DMS79 (cell line): ENCODE results near the gene TASOR2.

Experiments used
- DNase-seq: peaks from one replicate; lab custom pipeline; 2025; lab: John Stamatoyannopoulos, UW

TASOR2 gene

DNA sequence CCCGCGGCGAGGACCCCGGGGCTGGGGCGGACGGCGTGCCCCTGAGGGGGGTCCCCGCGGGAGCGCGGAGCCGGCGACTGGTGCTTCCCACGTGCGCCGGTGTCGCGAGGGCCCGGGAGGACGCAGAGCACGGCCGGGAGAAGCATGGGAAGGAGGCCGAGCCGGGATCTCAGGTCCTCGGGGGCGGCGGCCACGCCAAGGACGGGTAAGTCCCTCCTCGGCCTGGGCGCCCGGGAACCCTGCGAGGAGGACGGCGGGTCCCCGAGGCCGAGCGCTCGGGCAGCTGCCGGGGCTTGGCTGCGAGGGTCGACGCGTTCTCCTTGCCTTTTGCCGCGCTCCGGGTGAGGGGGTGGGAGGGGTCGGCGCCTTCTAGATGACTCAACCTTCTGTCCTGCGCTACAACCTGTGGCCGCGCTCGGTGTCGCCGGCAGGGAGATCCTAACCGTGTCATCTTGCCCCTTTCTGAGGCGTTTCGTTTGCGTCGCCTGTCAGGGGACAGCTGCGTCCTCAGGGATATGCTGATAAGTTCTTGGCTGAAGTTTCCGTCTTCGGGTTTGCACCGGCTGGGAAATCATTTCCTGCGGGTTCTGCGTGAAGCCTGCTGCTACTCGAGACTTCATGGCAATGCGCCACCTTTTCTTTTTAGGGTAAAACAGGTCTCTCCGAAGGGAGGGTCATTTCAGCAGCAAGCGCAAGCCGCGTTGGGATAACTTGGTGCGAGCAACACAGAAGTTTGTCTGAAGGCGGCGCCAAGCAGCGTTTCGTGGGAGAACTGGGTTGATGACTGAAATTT lies 529 bp downstream of the TASOR2 start:
- no peak for DNase-seq

DNA sequence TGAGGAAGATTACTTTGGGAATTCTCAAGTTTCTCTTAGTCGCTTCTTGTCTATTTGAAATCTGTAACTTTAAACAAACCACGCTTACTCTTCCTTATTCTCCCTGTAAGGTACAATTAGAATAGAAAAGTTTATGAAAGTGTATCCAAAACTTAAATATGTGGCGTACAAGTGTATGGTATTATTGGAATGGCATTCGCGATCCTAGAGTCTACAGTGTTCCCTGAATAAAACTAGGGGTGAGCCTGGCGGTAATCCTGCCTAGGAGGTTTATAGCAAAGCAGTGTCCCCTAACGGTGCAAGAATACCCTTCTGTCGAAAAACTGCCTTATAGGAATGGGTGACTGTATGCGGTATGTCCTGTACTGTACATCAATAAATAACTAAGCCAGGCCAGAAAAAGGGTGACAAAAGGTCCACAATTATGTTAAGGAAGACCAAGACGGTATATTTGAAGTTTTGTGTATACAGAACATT lies 1.2 kb downstream of the TASOR2 start:
- no peak for DNase-seq

DNA sequence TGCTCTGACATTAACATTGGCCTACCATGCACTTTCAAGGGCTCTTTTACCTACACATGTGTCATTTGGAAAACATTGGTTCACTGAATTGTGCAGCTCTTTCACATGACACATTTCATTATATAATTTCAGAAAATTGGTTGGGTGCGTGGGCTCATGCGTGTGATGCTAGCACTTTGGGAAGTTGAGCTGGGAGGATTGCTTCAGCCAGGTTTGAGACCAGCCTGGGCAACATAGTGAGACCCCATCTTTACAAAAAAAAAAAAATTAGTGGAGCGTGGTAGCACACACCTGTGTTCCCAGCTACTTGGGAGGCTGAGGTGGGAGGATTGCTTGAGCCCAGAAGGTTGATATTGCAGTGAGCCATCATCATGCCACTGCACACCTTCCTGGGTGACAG lies 3.9 kb downstream of the TASOR2 start:
- DNase-seq: no peak

DNA sequence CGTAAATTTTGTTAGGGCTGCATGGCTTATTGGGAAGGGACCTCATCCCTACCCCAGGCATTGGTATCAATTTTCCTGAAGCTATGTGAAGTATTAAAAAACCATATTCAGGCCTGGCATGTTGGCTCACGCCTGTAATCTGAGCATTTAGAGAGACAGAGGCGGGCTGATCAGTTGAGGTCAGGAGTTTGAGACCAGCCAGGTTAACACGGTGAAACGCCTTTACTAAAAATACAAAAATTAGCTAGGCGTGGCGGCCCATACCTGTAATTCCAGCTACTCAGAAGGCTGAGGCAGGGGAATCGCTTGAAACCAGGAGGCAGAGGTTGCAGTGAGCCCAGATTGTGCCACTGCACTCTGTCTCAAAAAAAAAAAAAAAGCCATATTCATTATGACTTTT lies 7.1 kb downstream of the TASOR2 start:
- DNase-seq: no peak

DNA sequence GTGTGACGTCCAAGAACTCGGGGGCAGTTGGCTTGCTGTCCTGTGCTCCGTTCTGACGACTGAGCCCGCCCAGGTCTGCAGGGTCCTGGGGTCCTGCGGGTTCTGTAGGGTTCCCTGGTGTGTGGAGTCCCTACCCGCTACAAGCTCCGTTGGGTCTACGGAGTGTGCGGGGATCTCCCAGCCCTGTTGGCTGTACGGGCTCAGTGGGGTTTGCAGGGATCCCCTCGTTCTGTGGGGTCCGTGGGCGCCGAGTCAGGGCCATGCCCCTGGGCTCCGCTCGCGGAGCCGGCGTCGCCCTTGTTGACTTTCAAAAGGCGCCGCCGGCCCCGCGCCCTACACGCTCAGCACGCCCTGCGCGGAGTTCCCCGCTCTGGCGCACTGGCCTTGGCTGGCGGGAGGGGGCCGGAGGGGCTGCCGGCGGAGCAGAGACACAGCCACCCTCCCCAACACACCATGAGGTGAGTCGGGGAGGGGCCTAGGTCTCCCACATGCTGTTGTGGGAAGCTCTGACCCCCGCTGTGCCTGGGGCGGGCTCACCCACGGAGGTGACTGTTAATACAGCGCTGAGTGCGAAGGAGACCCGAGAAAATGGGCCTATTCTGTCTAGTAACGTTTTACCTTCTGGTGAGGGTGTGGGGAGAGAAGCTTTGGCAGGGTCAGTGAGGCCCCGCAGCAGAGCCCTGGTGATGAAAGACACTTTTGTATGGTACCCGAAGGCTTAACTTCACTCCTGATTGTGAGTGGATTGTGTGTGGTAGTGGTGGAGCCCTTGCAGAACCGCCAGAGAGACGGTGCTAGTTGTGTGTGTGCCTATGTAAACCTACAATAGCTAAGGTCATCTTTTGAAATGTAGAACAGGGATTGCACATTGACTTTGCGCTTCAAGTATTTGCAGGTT lies 8.1 kb downstream of the TASOR2 start:
- no peak for DNase-seq

DNA sequence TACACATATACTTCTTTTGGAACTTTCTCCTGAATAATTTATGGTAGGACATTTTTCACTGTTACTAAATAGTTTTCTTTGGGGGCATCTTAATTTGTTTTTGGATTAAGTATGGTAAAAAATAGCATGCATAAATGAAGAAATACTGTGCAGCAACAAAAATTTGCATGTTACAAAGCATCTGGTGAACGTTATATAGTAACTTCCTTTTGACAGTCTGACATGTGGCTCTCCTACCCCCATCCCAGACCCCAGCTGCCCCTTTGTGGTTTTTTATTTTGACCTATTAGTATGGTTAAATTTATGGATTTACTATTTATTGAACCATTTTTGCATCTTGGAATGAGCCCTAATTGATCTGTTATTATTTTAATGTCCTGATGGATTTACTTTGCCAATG lies 9.9 kb downstream of the TASOR2 start:
- no peak for DNase-seq

DNA sequence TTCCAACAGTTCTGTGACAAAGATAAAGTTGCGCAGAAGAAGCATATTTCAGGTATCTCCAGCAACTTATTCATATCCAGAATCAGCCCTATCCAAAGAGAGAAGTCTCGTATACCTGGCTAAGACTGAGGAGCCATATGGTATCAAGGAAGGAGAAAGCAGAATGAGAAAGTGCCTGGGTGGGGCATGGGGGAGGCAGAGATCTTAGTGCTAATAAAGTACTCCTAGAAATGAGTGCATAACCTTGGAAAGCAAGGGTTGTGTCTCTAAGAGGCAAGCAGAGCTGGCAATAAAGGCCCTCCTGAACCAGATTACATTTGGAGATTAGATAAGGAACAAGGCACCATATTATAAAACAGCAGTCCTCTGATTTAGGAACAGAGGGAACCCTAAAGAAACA lies 12.7 kb downstream of the TASOR2 start:
- DNase-seq: no peak

DNA sequence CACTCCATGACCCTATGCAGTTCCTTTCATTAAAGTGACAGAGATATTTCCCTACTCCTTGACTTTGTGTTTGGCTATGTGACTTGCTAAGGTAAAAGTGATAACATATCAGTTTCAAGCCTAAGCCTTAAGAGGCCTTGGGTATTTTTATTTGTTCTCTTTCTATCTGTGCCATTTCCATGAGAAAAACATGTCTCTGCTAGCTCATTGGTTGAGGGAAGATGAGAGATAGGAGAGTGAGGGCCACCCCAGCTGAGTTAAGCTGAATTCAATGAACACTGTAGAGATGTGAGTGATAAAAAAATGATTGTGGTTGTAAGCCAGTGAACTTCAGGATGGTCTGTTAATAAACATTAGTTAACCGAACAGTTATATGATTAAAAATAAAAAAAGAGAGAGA lies 13.4 kb downstream of the TASOR2 start:
- DNase-seq: no peak

DNA sequence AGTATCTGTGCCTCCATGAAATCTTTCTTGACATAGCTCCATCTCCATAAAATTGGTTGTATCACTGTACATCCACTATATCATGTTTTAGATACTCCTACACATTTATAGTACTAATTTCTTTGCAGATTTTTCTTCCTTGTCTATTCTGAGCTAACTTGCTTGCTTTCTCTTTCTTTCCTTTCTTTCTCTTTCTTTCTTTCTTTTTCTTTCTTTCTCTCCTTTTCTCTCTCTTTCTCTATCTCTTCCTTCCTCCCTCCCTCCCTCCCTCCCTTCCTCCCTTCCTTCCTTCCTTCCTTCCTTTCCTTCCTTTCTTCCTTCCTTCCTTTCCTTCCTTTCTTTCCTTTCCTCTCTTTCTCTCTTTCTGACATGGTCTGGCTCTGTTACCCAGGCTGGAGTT lies 23.7 kb downstream of the TASOR2 start:
- DNase-seq: no peak

DNA sequence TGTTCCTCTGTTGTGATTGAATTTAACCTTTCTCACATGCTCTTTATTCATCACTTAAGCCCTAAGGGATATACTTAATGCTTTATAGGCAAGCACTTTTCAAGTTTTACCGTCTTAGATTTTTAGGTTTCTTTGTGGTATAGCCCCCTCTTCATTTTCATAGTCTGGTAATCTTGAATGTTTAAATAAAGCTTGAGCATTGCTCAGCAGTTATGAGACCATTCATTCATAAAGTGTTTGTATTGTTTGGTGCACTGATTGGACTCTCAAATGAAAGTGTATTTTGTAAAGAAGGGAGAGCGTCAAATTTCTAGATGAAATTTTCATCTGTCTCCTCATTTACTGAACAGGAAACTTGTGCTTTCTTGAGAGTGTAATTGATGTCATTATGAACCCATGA lies 25.2 kb downstream of the TASOR2 start:
- no peak for DNase-seq

DNA sequence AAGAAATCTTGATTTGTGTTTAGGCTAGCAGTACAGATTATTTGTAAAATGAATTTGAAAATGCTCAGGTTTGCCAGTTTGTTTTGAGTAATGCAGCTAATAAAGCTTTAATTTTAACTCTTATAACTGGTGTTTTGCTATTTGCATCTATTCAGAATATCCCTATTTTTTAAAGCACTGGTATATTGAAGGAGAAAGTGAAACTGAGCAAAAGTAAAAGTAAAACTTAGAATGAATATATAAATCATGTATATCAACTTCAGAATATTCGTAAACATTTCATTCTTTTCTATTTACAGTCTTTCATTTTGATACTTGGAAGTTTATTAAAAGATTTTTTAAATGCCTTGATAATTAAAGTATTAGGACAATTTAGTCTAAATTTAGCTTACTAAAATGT lies 26.2 kb downstream of the TASOR2 start:
- DNase-seq: no peak

DNA sequence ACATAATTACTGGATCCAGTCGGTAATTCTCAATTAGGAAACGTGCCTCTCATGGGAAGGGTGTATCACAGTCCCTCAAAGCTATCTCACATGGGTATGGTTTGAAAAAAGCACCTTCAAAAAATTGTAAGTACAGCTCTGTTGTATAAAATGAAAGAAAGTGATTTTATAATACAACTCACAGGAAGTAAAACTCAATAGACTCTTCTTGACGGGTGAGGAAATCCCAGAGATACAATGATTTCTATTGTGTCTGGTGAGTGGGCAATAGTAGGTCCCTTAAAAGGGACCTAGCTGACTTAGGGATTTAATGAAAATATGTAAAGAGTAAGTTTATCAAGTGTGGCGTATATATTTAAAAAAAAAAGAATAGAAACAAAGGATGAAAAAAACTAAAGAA lies 27.0 kb downstream of the TASOR2 start:
- no peak for DNase-seq

DNA sequence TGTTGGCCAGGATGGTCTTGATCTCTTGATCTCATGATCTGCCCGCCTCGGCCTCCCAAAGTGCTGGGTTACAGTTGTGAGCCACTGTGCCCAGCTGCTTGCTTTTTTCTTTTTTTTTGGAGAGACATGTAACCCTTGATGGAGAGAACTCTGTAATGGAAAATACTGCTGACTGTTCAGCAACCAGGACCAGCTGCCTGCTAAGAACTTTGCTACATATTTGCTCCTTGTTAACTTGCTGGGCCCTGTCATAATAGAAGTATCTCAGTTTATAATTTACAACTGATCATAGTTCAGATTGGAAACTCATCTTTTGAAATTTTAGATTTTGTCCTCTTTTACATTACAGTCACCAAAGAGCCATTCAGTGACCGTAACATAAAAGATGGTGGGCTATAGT lies 34.9 kb downstream of the TASOR2 start:
- DNase-seq: no peak

DNA sequence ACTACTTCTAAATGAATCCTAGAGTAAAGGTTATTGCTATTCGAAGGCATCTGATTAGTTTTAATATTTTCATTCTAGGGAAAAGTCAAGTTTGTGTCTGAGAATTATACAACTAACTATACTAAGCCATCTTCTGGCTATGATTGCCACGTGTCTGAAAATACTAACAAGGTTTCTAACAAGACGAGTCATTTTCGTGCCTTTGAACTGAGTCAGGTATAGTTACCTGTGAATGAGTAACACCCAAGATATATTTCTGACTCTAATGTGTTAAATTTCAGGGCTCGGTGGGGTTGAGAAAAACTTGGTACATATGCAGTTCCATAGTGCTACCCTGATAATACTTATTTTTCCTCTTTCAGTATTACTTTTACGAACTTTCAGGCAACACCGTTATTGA lies 35.5 kb downstream of the TASOR2 start:
- no peak for DNase-seq

DNA sequence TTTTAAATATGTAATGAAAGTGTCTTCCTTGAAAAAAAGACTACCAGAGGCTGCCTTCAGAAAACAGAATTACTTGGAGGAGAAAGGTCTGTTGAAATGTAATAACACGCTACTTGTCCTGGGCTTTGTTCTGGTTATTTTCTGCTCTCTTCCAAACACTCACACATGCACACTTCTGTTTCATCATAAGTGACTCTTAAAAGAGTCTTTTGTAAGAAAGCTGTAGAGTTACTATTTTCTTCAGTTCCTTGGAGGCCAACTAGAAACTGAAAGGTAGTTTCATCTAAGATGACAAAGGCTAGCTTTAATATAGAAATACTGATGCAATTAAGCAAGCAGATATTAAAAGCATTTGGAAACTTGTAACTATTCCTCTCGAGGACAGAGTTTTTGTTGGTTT lies 39.1 kb downstream of the TASOR2 start:
- peak; percentile 39 for DNase-seq

DNA sequence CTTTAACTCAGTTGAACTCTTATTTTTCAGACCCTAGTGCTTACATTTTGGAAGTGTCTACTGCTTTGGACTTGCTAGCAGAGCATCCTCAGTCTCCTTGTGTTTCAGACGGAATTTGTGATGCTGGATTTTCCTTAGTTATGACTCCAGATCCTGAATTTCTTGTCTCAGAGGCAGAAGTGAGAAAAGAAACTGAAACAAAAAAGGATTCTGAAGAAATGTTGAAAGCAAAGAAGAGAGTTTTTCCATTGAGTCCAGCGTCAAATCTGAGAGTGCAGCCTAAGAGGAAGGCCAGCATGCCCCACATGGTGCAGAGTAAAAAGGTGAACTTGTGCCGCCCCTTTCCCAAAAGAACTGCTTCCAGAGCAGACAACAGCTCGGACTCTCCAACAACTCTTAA lies 46.1 kb downstream of the TASOR2 start:
- no peak for DNase-seq

DNA sequence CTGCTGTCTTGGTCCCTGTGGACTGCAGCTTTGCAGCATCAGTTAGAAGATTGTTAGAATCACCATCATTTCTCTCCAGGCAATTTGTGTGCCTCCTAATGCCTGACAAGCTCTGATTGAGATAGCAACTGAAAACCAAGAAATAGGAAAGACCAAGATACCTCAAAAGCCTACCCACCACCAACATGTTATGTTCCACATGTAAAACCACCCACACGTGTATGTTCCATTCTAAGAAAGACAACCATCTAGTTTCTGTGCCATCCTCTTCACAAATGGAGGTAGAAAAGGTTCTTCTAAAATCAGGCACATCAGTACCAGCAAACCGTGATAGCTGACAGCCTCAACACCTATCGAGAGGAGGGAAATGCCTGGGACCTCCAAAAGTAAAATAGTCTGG lies 46.9 kb downstream of the TASOR2 start:
- DNase-seq: no peak

DNA sequence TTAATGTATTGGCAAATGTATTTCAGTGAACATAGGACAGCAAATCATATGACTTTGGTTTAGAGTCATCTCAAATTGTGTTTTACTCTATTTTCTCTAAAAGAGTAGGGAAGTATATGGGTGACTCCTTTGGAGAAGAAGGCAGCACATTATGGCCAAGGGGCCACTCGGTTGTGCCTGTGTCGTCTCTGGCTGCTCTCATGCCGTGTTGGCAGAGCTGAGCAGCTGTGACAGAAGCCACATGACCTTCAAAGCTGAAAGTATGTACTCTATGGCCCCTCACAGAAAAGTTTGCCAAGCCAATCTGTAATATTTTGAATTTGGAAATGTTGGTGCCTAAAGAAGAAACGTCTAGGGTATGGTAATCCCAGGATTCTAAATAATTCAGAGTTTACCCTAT lies 47.5 kb downstream of the TASOR2 start:
- DNase-seq: no peak
